ENCODE results near the gene PANK1.

DNA sequence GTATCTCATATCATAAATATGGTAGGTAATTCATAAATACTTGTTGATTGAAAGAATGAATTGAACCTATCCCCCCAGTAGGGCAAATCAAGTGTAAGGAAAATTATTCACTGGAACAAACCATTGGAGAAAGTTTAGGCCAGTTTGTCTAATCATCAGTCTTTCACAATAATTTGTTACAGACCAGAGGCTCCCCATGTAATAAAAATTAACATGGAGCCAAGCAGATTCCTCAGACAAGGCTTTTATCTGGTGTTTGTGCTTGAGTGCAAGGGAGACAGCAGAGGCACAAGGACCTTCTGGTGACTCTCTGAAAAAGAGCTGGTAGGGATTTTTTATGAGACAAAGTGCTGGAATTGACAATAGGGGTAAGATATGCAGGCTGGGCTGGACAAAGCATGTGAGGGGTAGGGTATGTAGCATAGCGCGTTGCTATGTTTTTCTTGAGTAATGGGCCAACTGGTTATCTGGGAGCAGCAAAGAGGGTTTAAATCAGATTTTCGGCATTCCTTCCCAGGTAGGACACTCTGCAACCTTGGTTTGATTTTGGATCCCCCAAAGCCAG is 7.8 kb upstream of the PANK1 start:
- no peak for TF ChIP-seq GATA2 (IDR thresholded peaks at IDR 0.05; ENCODE audit: low read depth, low read length)
- no peak for TF ChIP-seq GATA3 (IDR thresholded peaks at IDR 0.05; ENCODE audit: low read depth, low read length)

Data from SH-SY5Y (cell line).